GM12874 (cell line): ENCODE results near the gene ATP5MG.

Source experiments
- CTCF ChIP-seq: IDR thresholded peaks from 2 replicates; pipeline ENCODE4 v1.5.1; 2011; ENCODE audit warnings: low read depth, mild to moderate bottlenecking, control low read depth, low read length, moderate library complexity; ENCODE audit not compliant: insufficient read depth

Gene ATP5MG

GRCh38 chr11:118437208-118438125, 36.1 kb downstream of the ATP5MG start:
- TF ChIP-seq CTCF, result no peak

GRCh38 chr11:118438314-118438931, 37.0 kb downstream of the ATP5MG start:
- TF ChIP-seq CTCF, result no peak

- no peak for TF ChIP-seq CTCF
These were observed 38.2 kb downstream of the ATP5MG start for GRCh38 chr11:118439646-118440045.

- TF ChIP-seq CTCF, result no peak
These were observed 40.4 kb downstream of the ATP5MG start for GRCh38 chr11:118441770-118442275.

DNA sequence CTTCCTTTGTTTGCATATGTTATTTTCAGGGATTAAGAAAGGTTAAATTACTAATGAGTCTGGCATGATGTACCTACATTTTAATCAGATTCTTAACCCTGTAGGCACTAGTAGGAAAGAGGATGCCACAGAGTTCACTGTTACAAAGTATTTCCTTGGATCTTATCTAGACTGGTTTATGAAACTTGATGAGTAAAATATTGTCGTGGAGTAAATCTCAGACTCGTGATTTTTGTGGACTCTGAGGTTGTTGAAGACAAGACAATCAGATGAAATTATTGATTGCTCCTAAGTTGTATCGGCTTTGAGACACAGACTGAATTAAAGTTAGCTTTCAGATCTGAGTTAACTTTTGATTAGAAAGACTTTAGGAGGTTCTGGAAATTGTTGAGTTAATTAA, 40.9 kb downstream of the ATP5MG start:
- TF ChIP-seq CTCF, result no peak

- no peak for TF ChIP-seq CTCF
These were observed 41.6 kb downstream of the ATP5MG start for GRCh38 chr11:118442908-118443589.

GRCh38 chr11:118443590-118444218, 42.3 kb downstream of the ATP5MG start:
- no peak for TF ChIP-seq CTCF
